Ascending aorta (tissue), 2 donors: ENCODE results near the gene SIRT6. TPM values are rescaled to one million over a fixed set of nuclear protein-coding genes. Genes with fewer than 3 reads are reported as not detected.

ENCODE experiments used
- DNase-seq, 2 donors: peaks; one replicate each; pipeline ENCODE4 v3.0.0-alpha.2; 2019; ENCODE audit warnings: low spot score in 2 of 2
- H3K27ac ChIP-seq, 2 donors: fragments of 200-600 bp; sonication (generic); one replicate each; pipeline ENCODE4 v1.5.1; 2016 to 2017; ENCODE audit warnings: mild to moderate bottlenecking in 1 of 2
- H3K27me3 ChIP-seq: fragments of 200-600 bp; sonication (generic); one replicate; pipeline ENCODE4 v1.5.1; 2017
- H3K36me3 ChIP-seq, 2 donors: fragments of 200-600 bp; sonication (generic); one replicate each; pipeline ENCODE4 v1.5.1; 2016
- H3K4me1 ChIP-seq, 2 donors: fragments of 200-600 bp; sonication (generic); one replicate each; pipeline ENCODE4 v1.5.1; 2016 to 2017; ENCODE audit warnings: mild to moderate bottlenecking in 1 of 2
- H3K4me3 ChIP-seq, 2 donors: fragments of 200-600 bp; sonication (generic); one replicate each; pipeline ENCODE4 v1.5.1; 2016 to 2017; ENCODE audit warnings: mild to moderate bottlenecking in 1 of 2
- H3K9me3 ChIP-seq, 2 donors: fragments of 200-600 bp; sonication (generic); one replicate each; pipeline ENCODE4 v1.5.1; 2016
- intact Hi-C: fragments of 100-400 bp; cut with DNase I; formaldehyde crosslinking; loops from one replicate; pipeline ENCODE4 v1.15.1; 2023
- total RNA-seq: library from RNA; depleted of rRNA; stranded (reverse); fragments of >200 nt; gene quantifications from one replicate; pipeline ENCODE4 v1.1.0, GENCODE V29; 2016
- TF ChIP-seq, protein P1 (sequence below), 3 experiments: fragments of 200-600 bp in 2 of 3; fragments of 450-650 bp in 1 of 3; sonication (generic) in 2 of 3; IDR thresholded peaks; one replicate each; pipeline ENCODE4 v1.5.1; 2016 to 2019; ENCODE audit warnings: antibody characterized with exemption in 3 of 3, mild to moderate bottlenecking in 1 of 3, moderate library complexity in 1 of 3

Gene SIRT6
- total RNA-seq, 1 donor from 2014 or later = 5.9 TPM

DNA sequence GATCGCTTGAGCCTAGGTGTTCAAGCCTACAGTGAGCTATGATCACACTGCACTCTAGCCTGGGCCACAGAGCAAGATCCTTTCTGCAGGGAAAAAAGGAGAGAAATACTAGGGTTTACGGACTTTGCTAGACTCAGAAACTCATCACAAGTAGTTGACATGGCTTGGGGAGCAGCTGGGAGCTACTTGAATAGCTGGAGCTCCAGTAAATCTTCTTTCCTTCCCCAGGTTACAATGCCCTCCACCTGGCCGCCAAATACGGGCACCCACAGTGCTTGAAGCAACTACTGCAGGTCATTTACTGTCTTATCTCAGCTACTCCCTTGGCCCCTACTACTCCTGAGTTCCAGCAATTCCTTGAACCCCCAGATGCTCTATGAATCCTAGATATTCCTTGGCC is 19.4 kb upstream of the SIRT6 start:
- TF ChIP-seq, protein P1, sequence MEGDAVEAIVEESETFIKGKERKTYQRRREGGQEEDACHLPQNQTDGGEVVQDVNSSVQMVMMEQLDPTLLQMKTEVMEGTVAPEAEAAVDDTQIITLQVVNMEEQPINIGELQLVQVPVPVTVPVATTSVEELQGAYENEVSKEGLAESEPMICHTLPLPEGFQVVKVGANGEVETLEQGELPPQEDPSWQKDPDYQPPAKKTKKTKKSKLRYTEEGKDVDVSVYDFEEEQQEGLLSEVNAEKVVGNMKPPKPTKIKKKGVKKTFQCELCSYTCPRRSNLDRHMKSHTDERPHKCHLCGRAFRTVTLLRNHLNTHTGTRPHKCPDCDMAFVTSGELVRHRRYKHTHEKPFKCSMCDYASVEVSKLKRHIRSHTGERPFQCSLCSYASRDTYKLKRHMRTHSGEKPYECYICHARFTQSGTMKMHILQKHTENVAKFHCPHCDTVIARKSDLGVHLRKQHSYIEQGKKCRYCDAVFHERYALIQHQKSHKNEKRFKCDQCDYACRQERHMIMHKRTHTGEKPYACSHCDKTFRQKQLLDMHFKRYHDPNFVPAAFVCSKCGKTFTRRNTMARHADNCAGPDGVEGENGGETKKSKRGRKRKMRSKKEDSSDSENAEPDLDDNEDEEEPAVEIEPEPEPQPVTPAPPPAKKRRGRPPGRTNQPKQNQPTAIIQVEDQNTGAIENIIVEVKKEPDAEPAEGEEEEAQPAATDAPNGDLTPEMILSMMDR (IDR thresholded peaks at IDR 0.05) = no peak
- peaks cover 7% of the 10 kb centered on the region for H3K27me3 ChIP-seq
- H3K4me1 ChIP-seq = no peaks in the 10 kb centered on the region
- H3K27ac ChIP-seq = no peak overlapping the region
- H3K9me3 ChIP-seq = no peaks in the 10 kb centered on the region
- H3K36me3 ChIP-seq = no peaks in the 10 kb centered on the region
- no peak for DNase-seq
- no peak overlapping the region for H3K4me3 ChIP-seq
- intact Hi-C loops = loop anchor here (10.0 kb wide), 1 partner anchor 57 kb away; no protein-coding TSS in a partner anchor

DNA sequence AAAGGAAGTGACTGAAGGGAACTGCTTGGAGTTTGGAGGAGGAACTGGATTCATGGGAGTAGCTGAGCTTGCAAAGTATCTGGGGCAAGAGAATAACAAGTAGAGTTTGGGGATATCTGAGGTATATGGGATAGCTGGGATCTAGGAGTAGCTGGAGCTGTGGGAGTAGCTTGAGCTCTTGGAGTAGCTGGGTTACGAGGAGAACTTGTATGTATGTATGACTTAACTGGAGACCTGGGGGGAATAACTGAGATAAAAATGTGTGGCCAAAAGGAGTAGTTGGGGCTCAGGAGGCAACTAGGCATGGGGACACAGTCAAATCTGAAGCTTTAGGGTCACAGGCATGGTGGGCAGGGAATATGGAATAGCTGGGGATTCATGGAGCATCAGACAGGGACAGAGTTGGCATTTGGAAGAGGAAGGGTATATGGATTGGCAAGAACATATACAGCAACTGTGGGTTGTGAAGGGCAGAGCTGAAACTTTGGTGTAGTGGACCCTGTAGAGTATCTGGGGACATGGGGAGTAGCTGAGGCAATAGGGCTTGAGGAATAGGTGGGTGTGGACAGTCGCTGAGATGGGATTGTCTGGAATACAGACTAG is 18.7 kb upstream of the SIRT6 start:
- Histone ChIP-seq H3K36me3 (no peaks in the 10 kb centered on the region), H3K4me1 (no peaks in the 10 kb centered on the region), H3K9me3 (no peaks in the 10 kb centered on the region), H3K27ac (no peak overlapping the region), H3K4me3 (no peak overlapping the region), H3K27me3 (peaks cover 7% of the 10 kb centered on the region)
- intact Hi-C loops = loop anchor here (10.0 kb wide), 1 partner anchor 56 kb away; no protein-coding TSS in a partner anchor
- TF ChIP-seq, protein P1 (IDR thresholded peaks at IDR 0.05) = no peak
- DNase-seq = no peak

DNA sequence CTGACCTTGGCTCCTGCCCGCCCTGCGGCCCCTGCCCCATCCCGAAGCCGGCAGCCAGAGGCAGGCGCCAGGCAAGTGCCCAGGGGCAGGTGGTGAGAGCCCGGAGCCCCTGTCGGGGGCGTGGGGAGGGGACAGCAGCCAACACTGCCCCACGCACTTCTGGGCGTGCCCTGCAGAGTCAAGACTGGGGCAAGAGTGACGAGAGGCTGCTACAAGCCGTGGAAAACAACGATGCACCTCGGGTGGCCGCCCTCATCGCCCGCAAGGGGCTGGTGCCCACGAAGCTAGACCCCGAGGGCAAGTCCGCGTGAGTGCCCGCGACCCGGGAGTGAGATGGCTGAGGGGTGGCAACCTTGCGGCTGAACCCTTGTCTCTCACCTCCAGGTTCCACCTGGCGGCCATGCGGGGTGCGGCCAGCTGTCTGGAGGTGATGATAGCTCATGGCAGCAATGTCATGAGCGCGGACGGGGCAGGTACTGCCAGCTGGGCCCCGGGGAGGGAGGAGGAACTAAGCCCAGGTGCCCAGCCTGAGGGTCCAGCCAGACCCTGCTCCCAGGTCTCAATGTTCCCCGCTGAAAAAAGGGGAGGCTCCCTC is 17.4 kb upstream of the SIRT6 start:
- Histone ChIP-seq H3K27me3 (peaks cover 7% of the 10 kb centered on the region), H3K27ac (no peak overlapping the region), H3K4me1 (no peaks in the 10 kb centered on the region), H3K36me3 (no peaks in the 10 kb centered on the region), H3K9me3 (no peaks in the 10 kb centered on the region), H3K4me3 (no peak overlapping the region)
- no peak for DNase-seq
- TF ChIP-seq, protein P1 (IDR thresholded peaks at IDR 0.05) = no peak
- intact Hi-C loops = loop anchor here (10.0 kb wide), 1 partner anchor 55 kb away; no protein-coding TSS in a partner anchor

GRCh38 chr19:4198467-4199126 is 16.2 kb upstream of the SIRT6 start:
- peak overlapping the region in 1 of 2 donors; percentile 13 for H3K4me3 ChIP-seq
- no peak overlapping the region for H3K27ac ChIP-seq
- H3K36me3 ChIP-seq = no peaks in the 10 kb centered on the region
- H3K4me1 ChIP-seq = no peaks in the 10 kb centered on the region
- DNase-seq = no peak
- peaks cover 7% of the 10 kb centered on the region for H3K27me3 ChIP-seq
- no peaks in the 10 kb centered on the region for H3K9me3 ChIP-seq
- intact Hi-C loops = no loop called here
- TF ChIP-seq, protein P1 (IDR thresholded peaks at IDR 0.05) = no peak

- TF ChIP-seq, protein P1 (IDR thresholded peaks at IDR 0.05) = no peak
- peaks cover 7% of the 10 kb centered on the region for H3K27me3 ChIP-seq
These were observed 15.5 kb upstream of the SIRT6 start for GRCh38 chr19:4197625-4198466.

More at GRCh38 chr19:4197625-4198466, 15.5 kb upstream of the SIRT6 start:
- H3K4me3 ChIP-seq = peak overlapping the region in 1 of 2 donors; percentile 13
- intact Hi-C loops = no loop called here
- no peak overlapping the region for H3K27ac ChIP-seq
- DNase-seq = no peak
- no peaks in the 10 kb centered on the region for H3K9me3 ChIP-seq
- no peaks in the 10 kb centered on the region for H3K36me3 ChIP-seq
- H3K4me1 ChIP-seq = no peaks in the 10 kb centered on the region
